DMS 273 treated with DMSO at 0.1 percent for 48 hours (cell line): ENCODE results near the gene HOXA6.

ENCODE experiments used
- DNase-seq: peaks from one replicate; lab custom pipeline; 2025; lab: John Stamatoyannopoulos, UW

Gene HOXA6

DNA sequence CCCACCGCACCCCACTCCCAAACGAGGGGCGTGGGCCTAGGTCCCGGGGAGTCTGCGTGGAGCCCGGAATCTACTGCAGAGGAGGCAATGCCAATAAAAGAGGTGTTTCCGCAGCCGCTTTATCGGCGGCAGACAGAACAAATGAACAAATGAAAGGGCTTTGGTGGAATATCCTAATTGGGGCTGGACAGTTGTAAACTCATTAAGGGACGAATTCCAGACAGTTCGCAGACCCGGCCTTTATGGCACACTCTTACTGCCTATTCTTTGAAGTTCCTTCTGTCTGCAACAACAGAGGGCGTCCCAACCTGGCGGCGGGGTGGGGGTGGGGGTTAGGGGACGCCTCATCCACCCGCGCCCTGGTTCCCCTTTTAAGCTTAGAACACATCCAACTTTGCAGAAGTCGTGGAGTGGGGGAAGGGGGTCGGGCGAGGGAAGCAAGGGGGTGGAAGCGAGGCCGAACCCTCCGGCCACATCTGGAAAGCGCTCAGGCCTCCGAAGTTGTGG is 13.7 kb upstream of the HOXA6 start:
- DNase-seq = no peak

DNA sequence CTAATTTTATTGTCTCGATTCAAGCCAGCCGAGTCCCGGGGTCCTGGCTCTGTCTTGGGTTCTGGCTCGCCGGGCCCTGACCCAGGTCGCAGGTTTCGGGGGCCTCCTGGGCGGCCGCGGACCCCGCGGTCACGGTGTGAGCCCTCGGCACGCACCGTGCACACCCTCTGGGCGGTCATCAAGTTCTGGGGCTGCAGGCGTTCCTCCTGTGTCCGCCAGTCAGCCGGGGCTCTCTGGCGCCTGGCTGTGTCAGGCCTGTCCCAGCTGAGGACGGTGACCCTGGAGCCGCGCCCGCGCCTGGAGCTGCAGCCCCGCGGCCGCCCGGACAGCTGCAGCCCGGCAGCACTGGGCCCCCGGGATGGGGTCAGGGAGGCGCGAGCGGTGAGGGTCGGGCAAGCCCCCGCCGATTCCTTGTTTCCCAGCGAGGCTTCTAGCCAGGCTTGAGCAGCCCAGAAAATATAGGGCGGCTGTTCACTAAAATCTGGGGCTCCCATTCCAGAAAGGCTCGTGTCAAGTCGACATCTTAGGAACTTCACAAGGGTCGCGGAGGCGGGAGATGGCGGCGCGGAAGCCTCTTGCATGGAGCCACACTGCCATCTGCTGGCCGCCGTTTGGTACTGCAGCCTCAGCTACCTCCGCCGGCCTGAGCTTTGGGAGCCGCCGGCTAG is 13.1 kb upstream of the HOXA6 start:
- peak; percentile 79 for DNase-seq

DNA sequence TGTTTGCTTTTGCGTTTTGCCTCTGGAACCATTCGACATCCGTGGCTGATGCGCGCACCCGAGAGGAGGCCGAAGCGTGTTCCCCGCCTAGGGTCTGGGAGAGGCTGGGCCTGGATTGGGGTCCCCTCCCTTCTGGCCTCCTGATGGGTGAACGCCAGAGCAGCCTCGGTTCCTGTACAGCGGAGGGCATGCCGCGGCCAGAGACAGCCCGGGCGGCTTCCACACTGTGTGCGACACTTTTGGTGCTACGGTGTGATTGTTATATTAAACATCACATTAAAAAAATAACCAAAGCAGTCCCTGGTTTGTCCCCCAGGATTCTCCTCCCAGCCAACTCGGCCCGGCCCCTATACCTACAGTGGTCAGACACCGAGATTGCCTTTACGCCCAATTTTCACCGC is 12.6 kb upstream of the HOXA6 start:
- DNase-seq = no peak

DNA sequence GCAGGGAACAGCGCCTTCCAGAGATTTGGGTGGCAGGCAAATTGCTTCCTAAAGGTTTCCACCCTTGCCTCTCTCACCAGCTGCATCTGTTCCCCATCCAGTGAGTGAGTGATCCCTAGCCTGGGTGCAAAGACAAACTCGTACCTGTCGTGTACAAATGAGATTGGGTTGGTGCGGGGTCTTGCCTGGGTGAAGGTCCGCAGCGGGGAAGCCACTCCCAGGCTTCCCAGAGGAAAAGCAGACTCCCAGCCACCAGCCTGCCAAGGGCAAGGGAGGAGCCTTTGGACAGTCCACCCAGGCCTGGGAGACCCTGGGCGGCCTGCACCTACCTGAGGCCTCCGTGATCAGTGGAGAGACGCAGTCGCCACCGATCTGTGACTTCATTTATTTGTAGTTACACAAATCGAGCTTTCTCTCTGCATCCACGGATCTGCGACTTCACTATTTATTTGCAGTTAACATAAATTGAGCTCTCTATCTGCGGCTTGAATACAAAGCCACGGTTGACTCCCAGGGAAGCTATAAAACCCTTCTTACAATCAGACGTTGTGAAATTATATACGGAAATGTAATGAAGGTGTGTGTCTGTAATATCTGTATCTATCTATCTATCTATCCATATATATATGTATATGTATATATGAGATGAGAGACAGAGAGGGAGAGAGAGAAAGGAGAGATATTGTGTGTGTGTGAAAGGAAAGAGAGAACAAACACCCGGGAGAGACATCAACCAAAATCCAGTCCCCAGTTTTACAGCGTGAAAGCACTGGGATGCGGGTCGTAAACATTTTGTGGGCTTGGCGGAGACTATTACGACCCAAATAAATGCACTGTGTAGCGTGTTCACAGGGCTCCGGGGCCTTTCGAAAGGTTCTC is 11.9 kb upstream of the HOXA6 start:
- no peak for DNase-seq

DNA sequence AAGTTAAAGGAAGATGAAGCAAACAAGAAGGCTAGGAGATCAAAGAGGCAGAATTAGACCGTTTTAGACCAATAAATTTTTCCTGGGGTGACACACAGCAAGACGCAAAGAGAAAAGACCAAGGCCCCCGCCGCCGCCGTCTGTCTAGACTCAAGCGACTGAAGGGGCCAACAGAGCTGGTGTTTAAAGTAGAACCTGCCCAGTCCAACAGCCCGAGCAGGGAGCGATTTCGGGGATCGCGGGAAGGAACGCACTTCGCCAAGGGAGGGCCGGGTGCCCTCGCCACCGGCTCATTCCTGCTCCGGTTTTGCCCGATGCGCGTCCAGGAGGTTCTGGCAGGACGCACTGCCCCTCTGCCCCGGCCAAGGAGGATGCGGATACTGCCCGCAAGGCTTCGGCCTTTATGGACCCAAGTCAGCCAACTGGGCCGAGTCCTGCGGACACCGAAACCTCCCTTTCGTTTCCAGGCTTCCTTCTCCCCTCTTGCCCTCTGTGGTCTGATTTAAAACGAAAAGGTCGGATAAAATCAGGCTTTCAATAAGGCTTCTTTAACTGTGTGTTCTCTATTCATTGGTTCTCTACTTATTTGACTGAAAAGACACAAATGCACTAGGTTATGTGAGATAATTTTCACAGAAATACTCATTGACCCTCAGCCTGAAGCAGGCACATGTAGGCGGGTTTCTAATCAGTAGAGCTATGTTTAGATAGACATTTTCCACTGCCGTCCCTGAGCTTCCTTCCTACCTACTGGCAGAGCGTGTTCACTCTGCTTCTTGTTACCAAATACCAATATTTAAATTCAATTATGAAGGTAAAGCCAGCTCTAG is 11.1 kb upstream of the HOXA6 start:
- DNase-seq = no peak

DNA sequence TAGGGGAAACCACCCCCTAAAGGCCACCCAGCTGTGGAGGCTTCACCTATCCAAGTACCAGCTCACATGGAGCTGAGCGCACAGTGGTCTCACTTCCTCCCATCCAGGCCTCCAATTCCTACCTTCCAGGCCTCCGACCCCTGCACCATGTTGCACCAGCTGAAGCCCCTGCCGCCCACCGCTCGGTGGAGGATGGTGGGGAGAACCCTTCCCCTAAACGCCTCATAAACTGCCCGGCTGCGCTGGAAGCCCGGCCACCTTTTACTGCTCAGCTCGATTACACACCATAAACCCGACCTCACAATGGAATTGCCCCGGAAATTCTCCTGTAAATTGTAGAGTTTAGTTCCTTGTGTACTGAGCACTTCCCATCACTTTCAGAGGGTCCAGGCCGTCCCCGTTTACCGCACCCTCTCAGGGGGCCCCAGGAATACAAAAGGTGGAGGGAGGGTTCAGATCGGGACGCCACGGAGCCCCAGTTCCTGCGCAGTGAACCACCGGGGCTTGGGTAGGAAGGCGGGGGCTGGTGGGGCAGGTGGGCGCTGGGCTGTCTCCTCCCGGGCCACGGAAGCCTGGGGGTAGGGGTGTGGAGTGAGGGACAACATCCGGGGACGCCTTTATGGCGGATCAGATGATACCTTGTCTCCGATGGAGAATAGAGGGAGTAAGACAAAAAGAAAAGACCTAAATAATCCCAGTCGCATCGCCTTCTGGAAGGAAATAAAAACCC is 10.3 kb upstream of the HOXA6 start:
- no peak for DNase-seq

DNA sequence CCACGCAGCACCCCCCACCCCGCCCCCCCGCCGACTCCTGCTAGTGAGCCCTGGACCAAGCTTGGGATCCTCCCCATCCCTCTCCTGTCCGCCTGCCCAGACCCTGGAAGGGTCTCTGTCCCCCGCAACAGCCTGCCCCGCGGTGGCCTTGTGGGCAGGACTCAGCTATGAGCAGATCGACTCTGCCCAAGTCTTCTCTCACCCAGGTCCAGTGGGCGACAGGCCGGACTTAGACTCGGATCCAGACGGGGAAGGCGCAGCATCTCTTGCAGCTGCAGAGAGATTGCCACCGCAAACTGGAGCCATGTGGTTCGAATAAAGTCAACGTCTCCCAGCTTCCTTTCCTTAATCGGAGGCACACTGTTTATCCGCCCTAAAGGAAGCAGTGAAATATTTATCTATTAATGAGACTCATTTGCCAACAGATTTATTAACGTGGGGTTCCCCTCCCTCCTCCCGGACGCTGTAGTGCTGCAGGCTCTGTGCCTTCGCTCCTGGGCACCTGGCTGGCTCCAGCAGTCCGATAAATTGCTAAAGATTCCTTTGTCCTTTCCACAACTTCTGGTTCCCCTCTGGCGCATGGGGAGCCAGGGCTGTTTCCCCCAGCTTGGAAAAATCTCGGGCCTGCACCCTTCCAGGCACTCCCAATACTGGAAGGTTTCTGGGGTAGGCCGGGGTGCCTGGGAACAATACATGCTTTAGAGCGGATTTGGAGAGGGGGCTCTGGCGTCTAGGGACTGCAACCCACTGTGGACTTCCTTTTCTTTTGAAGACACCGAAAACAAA is 9.5 kb upstream of the HOXA6 start:
- no peak for DNase-seq

DNA sequence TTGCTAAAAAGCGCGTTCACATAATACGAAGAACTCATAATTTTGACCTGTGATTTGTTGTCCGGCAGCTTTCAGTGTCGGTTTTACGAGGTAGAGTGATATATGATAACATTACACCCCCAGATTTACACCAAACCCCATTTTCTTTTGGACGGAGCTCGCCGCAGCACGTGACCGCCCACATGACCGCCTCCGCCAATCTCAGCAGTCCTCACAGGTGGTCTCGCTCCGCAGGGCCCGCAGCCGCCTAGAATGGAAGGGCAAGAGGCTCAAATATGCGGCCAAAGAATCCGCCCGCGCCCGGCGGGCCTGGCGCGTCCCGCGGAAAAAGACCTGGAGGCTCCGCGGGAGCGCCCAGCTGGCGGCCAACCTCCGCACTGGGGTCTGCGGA is 8.9 kb upstream of the HOXA6 start, which contains the start of gene HOXA7:
Gene HOXA7 (minus strand): TSS at position 168 of the 391 bp plus-strand sequence. CDS start 130 bp downstream, at position 38.
- peak; percentile 80 for DNase-seq

DNA sequence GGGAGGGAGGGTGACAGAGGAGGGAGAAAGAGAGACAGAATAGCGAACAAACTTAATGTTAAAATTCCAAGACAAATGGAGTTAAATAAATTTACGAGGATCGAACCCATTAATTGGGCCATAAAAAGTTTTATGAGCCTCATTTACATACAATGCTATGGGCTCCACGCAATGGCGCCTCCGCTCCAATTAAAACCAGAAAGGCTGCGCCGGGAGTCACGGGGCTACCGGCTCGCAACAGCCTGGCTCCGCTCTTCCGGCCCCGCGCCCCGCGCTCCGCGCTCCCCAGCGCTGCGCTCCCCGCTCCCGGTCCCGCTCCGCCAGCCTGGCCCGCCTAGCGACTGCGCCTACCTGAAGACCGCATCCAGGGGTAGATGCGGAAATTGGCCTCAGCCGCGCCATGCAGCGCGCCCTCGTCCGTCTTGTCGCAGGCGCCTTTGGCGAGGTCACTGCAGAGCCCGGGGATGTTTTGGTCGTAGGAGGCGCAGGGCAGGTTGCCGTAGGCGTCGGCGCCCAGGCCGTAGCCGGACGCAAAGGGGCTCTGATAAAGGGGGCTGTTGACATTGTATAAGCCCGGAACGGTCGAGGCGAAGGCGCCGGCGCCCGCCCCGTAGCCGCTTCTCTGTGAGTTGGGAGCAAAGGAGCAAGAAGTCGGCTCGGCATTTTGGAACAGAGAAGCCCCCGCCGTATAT is 8.4 kb upstream of the HOXA6 start:
- no peak for DNase-seq

DNA sequence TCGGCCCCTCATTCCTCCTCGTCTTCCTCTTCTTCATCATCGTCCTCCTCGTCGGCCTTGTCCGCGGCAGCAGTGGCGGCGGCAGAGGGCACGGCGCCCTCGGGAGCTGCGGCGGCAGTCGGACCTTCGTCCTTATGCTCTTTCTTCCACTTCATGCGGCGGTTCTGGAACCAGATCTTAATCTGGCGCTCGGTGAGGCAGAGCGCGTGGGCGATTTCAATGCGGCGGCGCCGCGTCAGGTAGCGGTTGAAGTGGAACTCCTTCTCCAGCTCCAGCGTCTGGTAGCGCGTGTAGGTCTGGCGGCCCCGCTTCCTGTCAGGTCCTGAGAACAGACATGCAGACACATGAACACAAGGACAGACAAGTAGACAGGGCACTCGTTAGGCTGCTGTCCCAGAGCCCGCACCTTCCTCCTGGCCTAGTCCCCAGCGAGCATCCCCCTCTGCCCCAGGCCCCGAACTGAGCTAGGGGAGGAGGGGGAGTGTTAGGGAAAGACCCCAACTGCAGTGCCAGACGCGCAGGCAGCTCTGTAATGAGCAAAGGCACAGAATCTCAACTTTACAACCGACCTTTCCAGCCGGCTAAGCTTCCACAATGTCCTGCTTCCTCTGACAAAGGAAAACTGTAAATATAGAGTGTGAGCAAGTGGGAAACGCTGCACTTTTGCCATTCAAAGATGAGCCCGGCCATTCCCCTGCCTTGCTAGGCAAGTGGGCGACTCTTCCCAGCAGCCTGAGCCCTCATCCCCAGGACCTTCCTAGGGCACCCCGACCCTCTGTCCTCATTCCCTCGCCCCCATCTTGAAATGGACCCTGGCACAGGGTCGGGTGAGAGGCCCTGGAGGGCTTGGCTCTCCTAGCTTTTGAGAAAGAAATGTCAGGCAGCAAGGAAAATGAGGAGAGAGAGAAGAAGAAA is 7.6 kb upstream of the HOXA6 start:
- no peak for DNase-seq

DNA sequence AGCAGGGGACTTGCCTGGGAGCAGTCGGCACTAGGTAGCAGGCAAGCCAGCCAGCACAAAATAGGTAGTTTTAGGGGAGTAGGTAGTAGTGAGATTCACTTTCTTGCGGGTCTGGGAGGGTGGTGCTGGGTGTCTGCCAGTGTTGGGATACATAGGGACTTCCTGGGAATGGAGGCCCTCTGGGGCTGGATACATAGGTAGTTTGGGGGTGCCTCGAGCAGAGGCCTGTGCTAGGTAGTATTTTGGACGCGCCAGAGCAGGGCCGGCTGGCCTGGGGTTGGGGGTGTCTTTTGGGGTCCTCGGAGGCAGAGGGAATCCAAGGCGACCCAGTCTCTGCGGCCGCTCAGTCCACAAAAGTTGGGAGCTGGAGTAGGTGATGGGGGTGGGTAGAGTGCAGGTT is 6.8 kb upstream of the HOXA6 start:
- no peak for DNase-seq

DNA sequence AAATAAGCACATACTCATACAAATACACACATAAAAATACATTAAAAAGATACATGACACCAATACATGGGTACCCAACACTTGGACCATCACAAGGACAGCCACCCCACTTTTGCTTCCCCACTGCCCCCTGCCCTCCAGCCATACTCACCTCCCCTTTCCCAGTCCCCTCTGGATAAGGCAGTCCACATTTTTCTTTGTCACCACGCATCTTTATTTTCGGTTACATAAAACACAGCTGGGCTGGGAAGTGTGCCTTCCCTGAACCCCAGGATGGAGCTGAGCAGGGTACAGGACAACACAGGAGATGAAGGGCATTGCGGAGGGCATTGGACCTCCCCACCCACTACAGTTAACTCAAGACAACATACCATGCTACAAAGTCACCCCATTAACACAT is 6.0 kb upstream of the HOXA6 start:
- DNase-seq = no peak

DNA sequence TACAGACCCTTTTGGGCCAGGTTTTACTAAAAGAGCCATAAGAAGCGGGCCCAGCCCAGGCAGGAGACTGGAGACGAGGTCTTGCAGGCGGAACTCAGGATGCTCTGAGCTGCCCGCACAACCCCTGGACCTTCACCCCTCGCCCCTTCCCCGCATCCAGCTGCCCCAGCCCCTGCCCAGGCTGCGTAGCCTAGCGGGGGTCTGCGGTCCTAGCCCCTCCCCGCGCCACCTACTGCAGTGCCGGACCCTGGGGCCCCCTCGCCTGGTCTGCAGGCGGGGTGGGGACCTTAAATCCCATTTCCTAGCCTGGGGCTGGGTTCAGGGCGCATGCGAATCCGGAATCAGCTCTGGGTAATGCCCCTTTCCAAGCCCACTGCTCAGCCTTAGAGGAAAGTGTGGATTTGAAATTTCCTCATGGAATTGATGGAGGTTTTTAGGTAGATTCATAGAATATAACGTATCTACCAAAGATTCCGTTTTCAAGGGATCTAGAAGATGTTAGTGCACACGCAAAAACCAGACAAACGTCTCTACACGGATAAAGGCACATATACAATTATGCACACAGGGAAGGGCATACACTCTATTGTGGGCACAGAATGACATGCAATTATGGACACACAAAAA is 5.4 kb upstream of the HOXA6 start:
- DNase-seq = no peak

DNA sequence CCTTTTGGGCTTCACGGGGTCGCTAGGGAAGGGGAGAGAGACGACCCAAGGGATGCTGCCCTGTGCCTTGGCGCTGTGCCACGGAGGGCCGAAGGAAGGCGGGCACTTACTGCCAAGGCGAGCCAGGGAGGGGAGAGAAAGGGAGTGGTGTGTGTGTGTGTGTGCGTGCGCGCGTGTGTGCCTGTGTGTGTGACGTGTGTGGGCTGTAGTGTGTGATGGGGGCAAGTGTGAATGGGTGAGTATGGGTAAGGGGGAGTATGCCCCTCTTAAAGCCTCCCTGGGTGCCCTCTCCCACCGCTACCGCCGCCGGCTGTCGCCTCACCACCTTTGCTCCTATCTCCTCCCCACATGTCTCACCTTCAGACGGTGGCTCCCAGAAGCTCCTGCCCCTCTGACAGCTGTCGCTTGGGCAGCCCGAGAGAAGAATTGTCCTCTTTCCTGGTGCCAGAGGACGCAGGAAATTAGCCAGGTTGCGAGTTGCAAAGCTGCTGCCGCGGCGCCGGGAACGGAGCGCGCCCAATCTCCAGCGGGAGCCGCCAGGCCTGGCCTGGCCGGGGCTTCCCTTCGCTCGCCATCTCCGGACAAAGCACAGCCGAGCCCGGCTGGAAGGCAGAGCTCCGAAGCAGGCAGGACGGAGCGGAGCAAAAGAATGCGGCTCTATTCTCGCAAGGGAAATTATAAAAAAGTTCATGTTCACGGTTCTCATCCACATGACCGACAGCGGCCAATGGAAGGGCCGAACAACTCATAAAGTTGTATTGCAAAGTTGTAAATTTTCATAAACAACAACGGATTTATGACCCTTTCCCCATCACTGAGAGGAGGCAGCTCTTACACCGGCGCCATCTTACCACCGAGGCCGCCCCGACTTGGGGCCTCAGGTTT is 4.6 kb upstream of the HOXA6 start, which contains the start of gene HOXA3:
Gene HOXA3 (minus strand): TSS at position 653 of the 885 bp plus-strand sequence. CDS start 41,943 bp downstream, outside the sequence.
- DNase-seq = no peak

DNA sequence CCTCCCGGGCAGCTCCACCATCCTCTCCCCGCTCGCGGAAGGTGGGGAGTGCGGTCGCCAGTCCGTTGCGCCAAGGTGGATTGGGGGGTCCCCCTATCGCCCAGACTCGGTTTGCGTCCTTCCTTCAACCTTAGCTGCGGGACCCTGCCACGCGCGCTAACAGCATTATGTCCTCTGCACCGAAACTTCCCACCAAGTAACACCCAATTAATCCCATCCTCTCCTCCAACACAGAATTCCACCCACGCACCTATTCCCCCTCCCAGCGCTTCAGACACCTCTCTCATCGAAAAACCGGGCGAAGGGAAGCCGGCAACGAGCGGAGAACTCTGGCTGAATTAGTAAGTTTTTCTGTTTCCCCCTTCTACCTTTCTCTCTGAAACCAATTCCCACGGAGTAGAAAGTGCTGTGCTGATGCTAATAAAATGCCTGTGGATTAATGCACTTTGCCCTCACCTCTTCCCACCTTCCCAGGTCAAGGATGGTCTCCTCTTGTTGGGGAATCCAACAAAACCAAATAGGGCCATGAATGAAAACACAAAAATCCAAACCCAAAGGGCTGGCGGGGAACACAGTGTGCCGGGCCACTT is 3.9 kb upstream of the HOXA6 start:
- no peak for DNase-seq

DNA sequence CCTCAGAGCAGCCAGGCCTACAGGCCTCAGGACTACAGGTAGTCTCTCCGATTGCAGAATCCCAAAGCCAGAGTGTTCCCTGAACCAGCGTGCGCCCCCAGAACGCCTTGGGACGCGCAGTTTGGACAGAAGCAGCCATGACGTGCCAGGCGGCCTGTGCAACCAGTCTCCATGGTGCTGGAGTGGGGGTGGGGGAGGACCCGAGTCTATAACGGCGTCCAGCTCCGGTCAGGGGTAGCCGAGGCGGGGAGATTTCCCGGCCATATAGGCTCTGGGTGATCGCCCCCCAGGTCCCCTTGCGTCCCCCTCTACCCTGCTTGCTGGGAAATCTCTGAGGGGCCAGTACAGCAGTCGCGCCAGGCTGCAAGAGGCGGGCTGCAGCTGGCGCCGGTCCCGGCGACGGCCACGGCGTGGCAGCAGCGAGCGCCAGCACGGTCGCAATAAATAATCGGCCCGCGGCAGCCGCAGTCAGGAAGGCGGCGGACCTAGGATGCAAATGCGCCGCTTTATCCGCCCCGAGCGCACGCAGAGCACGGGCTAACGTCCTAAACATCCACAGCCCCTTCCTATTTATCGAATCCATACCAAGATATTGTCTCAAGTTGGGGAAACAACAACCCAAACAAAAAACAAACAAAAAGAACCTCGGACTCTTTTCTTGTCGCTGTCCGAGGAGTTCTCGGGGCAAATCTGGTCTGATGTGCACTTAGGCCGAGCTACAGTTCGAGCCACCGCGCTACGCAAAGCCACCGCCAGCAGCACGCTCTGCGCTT is 3.2 kb upstream of the HOXA6 start:
- no peak for DNase-seq
